H1 (cell line): Measurements from ENCODE around the gene R3HCC1L. TPM values are rescaled to one million over a fixed set of nuclear protein-coding genes. Genes with fewer than 3 reads are reported as not detected.

Experiments used
- CTCF ChIA-PET: fragments of 300-600 bp; sonication (Branson Sonifier 250); formaldehyde crosslinking; loops from one replicate; lab custom pipeline; 2021; ENCODE audit not compliant: partially characterized antibody; lab: Charles Lee
- POLR2A ChIA-PET: fragments of 300-600 bp; sonication (Branson Sonifier 250); formaldehyde crosslinking; loops from one replicate; lab custom pipeline; 2021; ENCODE audit warnings: inconsistent platforms; ENCODE audit not compliant: partially characterized antibody; lab: Charles Lee
- DNase-seq, 2 experiments: peaks; one replicate each; pipeline versions ENCODE4 v3.0.0 to v3.0.0-alpha.2; 2010 to 2022; ENCODE audit warnings: low spot score in 2 of 2, low read depth in 1 of 2, mixed read lengths in 1 of 2
- FAIRE-seq: peaks from 2 replicates; lab custom pipeline; 2011; peaks lifted over from hg19 to GRCh38; lab: Jason Lieb, UNC
- H2AFZ ChIP-seq: 2 replicates; pipeline ENCODE4 v1.8.1; 2012; ENCODE audit warnings: low read length, inconsistent platforms
- H2AK5ac ChIP-seq: 2 replicates; pipeline ENCODE4 v1.6.1; 2013; ENCODE audit warnings: low read depth, low read length
- H2BK120ac ChIP-seq: replicated peaks from 2 replicates; pipeline ENCODE3; 2013; ENCODE audit warnings: low read depth, low read length, inconsistent platforms
- H2BK12ac ChIP-seq: 2 replicates; pipeline ENCODE4 v1.6.1; 2013; ENCODE audit warnings: low read depth, low read length
- H2BK15ac ChIP-seq: 2 replicates; pipeline ENCODE4 v1.6.1; 2013; ENCODE audit warnings: low read length
- H2BK20ac ChIP-seq: 2 replicates; pipeline ENCODE4 v1.6.1; 2013; ENCODE audit warnings: low read length
- H2BK5ac ChIP-seq: 2 replicates; pipeline ENCODE4 v1.6.1; 2013; ENCODE audit warnings: low read depth, low read length
- H3K14ac ChIP-seq: 2 replicates; pipeline ENCODE4 v1.6.1; 2013; ENCODE audit warnings: inconsistent platforms; ENCODE audit not compliant: insufficient read length
- H3K18ac ChIP-seq: 2 replicates; pipeline ENCODE4 v1.6.1; 2013; ENCODE audit warnings: low read length; ENCODE audit errors: extremely low read depth
- H3K23ac ChIP-seq: 2 replicates; pipeline ENCODE4 v1.6.1; 2013; ENCODE audit warnings: inconsistent platforms; ENCODE audit not compliant: insufficient read length
- H3K23me2 ChIP-seq: 2 replicates; pipeline ENCODE4 v1.6.1; 2013; ENCODE audit warnings: low read depth, low read length
- H3K27ac ChIP-seq: 2 replicates; pipeline ENCODE4 v1.6.1; 2011; ENCODE audit warnings: low read depth, low read length, inconsistent platforms
- H3K27me3 ChIP-seq, 4 experiments: replicated peaks in 1 of 4; 1 replicate in 1 of 4; 2 replicates in 3 of 4; pipeline versions ENCODE4 v1.6.1 to v1.8.1; 2011 to 2013; ENCODE audit warnings: low read length in 3 of 4, mild to moderate bottlenecking in 3 of 4, inconsistent platforms in 2 of 4, mixed read lengths in 2 of 4, moderate library complexity in 1 of 4; ENCODE audit not compliant: control insufficient read depth in 3 of 4, insufficient read depth in 3 of 4; ENCODE audit errors: extremely low read depth in 1 of 4
- H3K36me3 ChIP-seq, 4 experiments: 2 replicates each; pipeline versions ENCODE4 v1.6.1 to v1.8.1; 2011 to 2013; ENCODE audit warnings: mild to moderate bottlenecking in 4 of 4, low read length in 3 of 4, moderate library complexity in 2 of 4, control low read depth in 1 of 4, inconsistent platforms in 1 of 4; ENCODE audit not compliant: insufficient read depth in 4 of 4, control insufficient read depth in 2 of 4
- H3K4ac ChIP-seq: replicated peaks from 2 replicates; pipeline ENCODE3; 2013; ENCODE audit warnings: low read length, low read depth, mixed read lengths, inconsistent platforms; ENCODE audit not compliant: insufficient read length
- H3K4me1 ChIP-seq, 4 experiments: replicated peaks in 1 of 4; 1 replicate in 1 of 4; 2 replicates in 3 of 4; pipeline versions ENCODE4 v1.6.1 to v1.8.1; 2011 to 2013; ENCODE audit warnings: low read length in 3 of 4, inconsistent platforms in 2 of 4, mixed read lengths in 1 of 4; ENCODE audit not compliant: insufficient read depth in 4 of 4, control insufficient read depth in 3 of 4
- H3K4me2 ChIP-seq, 2 experiments: 2 replicates each; pipeline versions ENCODE4 v1.6.1 to v1.8.1; 2011 to 2013; ENCODE audit warnings: low read depth in 2 of 2, low read length in 2 of 2, control low read depth in 1 of 2, inconsistent platforms in 1 of 2, mild to moderate bottlenecking in 1 of 2; ENCODE audit not compliant: insufficient read depth in 1 of 2
- H3K4me3 ChIP-seq, 4 experiments: fragments of 200-600, 300-600 bp in 1 of 4; sonication (generic), shearing (Covaris generic), sonication (Bioruptor Twin) in 1 of 4; 2 replicates each; pipeline versions ENCODE4 v1.5.1 to v1.8.1; 2011 to 2016; ENCODE audit warnings: low read length in 4 of 4, low read depth in 3 of 4, control low read depth in 2 of 4, inconsistent platforms in 2 of 4, mild to moderate bottlenecking in 2 of 4, mixed read lengths in 1 of 4, moderate library complexity in 1 of 4; ENCODE audit not compliant: insufficient read depth in 2 of 4; ENCODE audit errors: extremely low read depth in 1 of 4
- H3K56ac ChIP-seq: replicated peaks from 2 replicates; pipeline ENCODE3; 2013; ENCODE audit warnings: low read depth, mild to moderate bottlenecking, mixed read lengths, low read length, inconsistent platforms; ENCODE audit not compliant: insufficient read length
- H3K79me1 ChIP-seq: 2 replicates; pipeline ENCODE4 v1.6.1; 2013; ENCODE audit warnings: low read depth, low read length, control low read depth
- H3K79me2 ChIP-seq, 2 experiments: 2 replicates each; pipeline versions ENCODE4 v1.6.1 to v1.8.1; 2012 to 2013; ENCODE audit warnings: low read length in 2 of 2, mild to moderate bottlenecking in 2 of 2, inconsistent platforms in 1 of 2; ENCODE audit not compliant: insufficient read depth in 2 of 2, control insufficient read depth in 1 of 2
- H3K9ac ChIP-seq, 4 experiments: replicated peaks in 1 of 4; 1 replicate in 1 of 4; 2 replicates in 3 of 4; pipeline versions ENCODE4 v1.6.1 to v1.8.1; 2011 to 2013; ENCODE audit warnings: low read depth in 3 of 4, low read length in 3 of 4, control low read depth in 2 of 4, mild to moderate bottlenecking in 2 of 4, moderate library complexity in 2 of 4, inconsistent platforms in 1 of 4; ENCODE audit errors: extremely low read depth in 1 of 4
- H3K9me3 ChIP-seq, 2 experiments: 2 replicates each; pipeline versions ENCODE4 v1.6.1 to v1.8.1; 2012 to 2013; ENCODE audit warnings: mild to moderate bottlenecking in 2 of 2, moderate library complexity in 2 of 2, control low read depth in 1 of 2, inconsistent platforms in 1 of 2, low read depth in 1 of 2, low read length in 1 of 2, mixed read lengths in 1 of 2; ENCODE audit not compliant: insufficient read depth in 2 of 2
- H4K20me1 ChIP-seq, 2 experiments: replicated peaks in 1 of 2; 2 replicates each; pipeline versions ENCODE3 to v1.8.1; 2011 to 2013; ENCODE audit warnings: inconsistent platforms in 2 of 2, low read length in 2 of 2, mild to moderate bottlenecking in 1 of 2; ENCODE audit not compliant: insufficient read depth in 2 of 2, control insufficient read depth in 1 of 2
- H4K5ac ChIP-seq: 2 replicates; pipeline ENCODE4 v1.6.1; 2013; ENCODE audit warnings: low read length, low read depth, mixed read lengths, inconsistent platforms; ENCODE audit not compliant: insufficient read length
- H4K8ac ChIP-seq: 2 replicates; pipeline ENCODE4 v1.8.0; 2013; ENCODE audit warnings: mild to moderate bottlenecking, moderate library complexity, low read length, inconsistent platforms; ENCODE audit not compliant: insufficient read depth; ENCODE audit errors: extremely low read depth
- H4K91ac ChIP-seq: replicated peaks from 2 replicates; pipeline ENCODE3; 2013; ENCODE audit warnings: low read length, mixed read lengths, inconsistent platforms; ENCODE audit not compliant: insufficient read length
- ASH2L ChIP-seq: fragments of 200-600, 300-600 bp; sonication (generic); IDR thresholded peaks from one replicate; pipeline ENCODE4 v1.7.1; 2017; ENCODE audit warnings: low read length
- CBX8 ChIP-seq: fragments of 300-800, 300-1000 bp; sonication (generic); IDR thresholded peaks from 2 replicates; pipeline ENCODE4 v1.7.1; 2016; ENCODE audit warnings: low read depth, low read length, borderline replicate concordance
- CHD1 ChIP-seq: IDR thresholded peaks from 2 replicates; pipeline ENCODE4 v1.6.1; 2012; ENCODE audit warnings: low read depth, low read length, improper control_type of control experiment
- CTCF ChIP-seq, 3 experiments: IDR thresholded peaks; 1 replicate in 2 of 3; 2 replicates in 1 of 3; pipeline versions ENCODE4 v1.5.1 to v1.6.1; 2011; ENCODE audit warnings: low read length in 3 of 3, mild to moderate bottlenecking in 3 of 3, inconsistent platforms in 2 of 3, low read depth in 1 of 3, moderate library complexity in 1 of 3; ENCODE audit not compliant: insufficient read depth in 1 of 3; ENCODE audit errors: control extremely low read depth in 1 of 3
- KDM5A ChIP-seq: fragments of 200-600 bp; IDR thresholded peaks from 2 replicates; pipeline ENCODE4 v1.7.1; 2012; ENCODE audit warnings: mild to moderate bottlenecking, low read length, inconsistent platforms, mixed read lengths
- RAD21 ChIP-seq, 2 experiments: IDR thresholded peaks in 1 of 2; conservative IDR thresholded peaks in 1 of 2; 2 replicates each; pipeline ENCODE4 v1.6.1; 2011; ENCODE audit warnings: low read depth in 2 of 2, low read length in 2 of 2, improper control_type of control experiment in 1 of 2, inconsistent platforms in 1 of 2, mild to moderate bottlenecking in 1 of 2, moderate library complexity in 1 of 2
- SIN3A ChIP-seq, 2 experiments: IDR thresholded peaks in 1 of 2; conservative IDR thresholded peaks in 1 of 2; 2 replicates each; pipeline ENCODE4 v1.6.1; 2011 to 2012; ENCODE audit warnings: low read length in 2 of 2, improper control_type of control experiment in 1 of 2, low read depth in 1 of 2, mild to moderate bottlenecking in 1 of 2
- SIX5 ChIP-seq: IDR thresholded peaks from 2 replicates; pipeline ENCODE4 v1.6.1; 2011; ENCODE audit warnings: mild to moderate bottlenecking, low read depth, low read length
- TEAD4 ChIP-seq: IDR thresholded peaks from 2 replicates; pipeline ENCODE4 v1.6.1; 2012; ENCODE audit warnings: low read depth, low read length, inconsistent platforms, mixed read lengths
- YY1 ChIP-seq: IDR thresholded peaks from 2 replicates; pipeline ENCODE4 v1.6.1; 2011; ENCODE audit warnings: low read depth, mild to moderate bottlenecking, low read length
- WGBS, 2 experiments: shearing (Covaris generic) in 1 of 2; methylation state at CpG; one replicate each; pipeline versions ENCODE4 v1.1.6 to v1.1.7; 2013 to 2015; ENCODE audit warnings: low lambda C conversion rate in 2 of 2, mixed read lengths in 2 of 2, inconsistent platforms in 1 of 2, low coverage in 1 of 2, missing lambda C conversion rate in 1 of 2; ENCODE audit not compliant: insufficient replicate concordance in 2 of 2, insufficient coverage in 1 of 2, insufficient read length in 1 of 2; ENCODE audit errors: extremely low coverage in 1 of 2, missing lambda C conversion rate in 1 of 2; 5-methylcytosine and 5-hydroxymethylcytosine counted together
- polyA plus RNA-seq, 7 experiments: library from polyadenylated mRNA; depleted of rRNA in 3 of 7; stranded (reverse) in 5 of 7; unstranded in 2 of 7; fragments of >200 nt in 5 of 7; fragments of 200-250 nt in 2 of 7; gene quantifications; 1 replicate in 5 of 7; 2 replicates in 1 of 7; 4 replicates in 1 of 7; pipeline versions ENCODE4 v1.2.1 to v1.2.3, GENCODE V29; 2011 to 2013; ENCODE audit warnings: missing spikeins in 2 of 7, mixed read lengths in 2 of 7
- total RNA-seq: library from RNA; stranded (reverse); fragmentation: NEBNext Ultra II Directional; extraction: Animal tissue kit (Norgen Biotek cat#: 25700); gene quantifications from 2 replicates; pipeline ENCODE4 v1.2.1, GENCODE V29; 2021
- TF ChIP-seq, protein P1 (sequence below): IDR thresholded peaks from 2 replicates; pipeline ENCODE4 v1.6.1; 2012; ENCODE audit warnings: inconsistent platforms

The R3HCC1L gene
- total and polyA plus RNA-seq, 2 of the 8 experiments (the other 6 are each of a cell fraction or from before 2014, with no cell fraction given): 6.9 to 13.9 TPM

- Histone ChIP-seq H3K4me2 (no peak overlapping the region), H3K4ac (no peak overlapping the region), H2BK5ac (peak overlapping the region; percentile 35; the same call in 1 of the 2 replicates), H3K27ac (no peak overlapping the region), H4K20me1 (peaks cover 0 to 2% of the 10 kb centered on the region in 2 experiments), H3K4me1 (no peaks in the 10 kb centered on the region; a peak in 1 of 7 replicates), H3K23ac (no peak overlapping the region), H3K56ac (no peak overlapping the region), H4K91ac (no peak overlapping the region), H2BK120ac (no peak overlapping the region), H3K23me2 (no peaks in the 10 kb centered on the region), H2BK15ac (no peak overlapping the region), H4K5ac (no peak overlapping the region), H3K79me2 (no peaks in the 10 kb centered on the region), H2BK12ac (no peak overlapping the region), H4K8ac (no peak overlapping the region; the same call in 1 of the 2 replicates), H3K14ac (no peak overlapping the region), H2AFZ (no peak overlapping the region), H3K27me3 (no peaks in the 10 kb centered on the region), H2BK20ac (no peak overlapping the region), H3K9me3 (no peaks in the 10 kb centered on the region), H3K18ac (no peak overlapping the region), H3K9ac (no peak overlapping the region), H3K79me1 (no peaks in the 10 kb centered on the region), H3K36me3 (no peaks in the 10 kb centered on the region), H2AK5ac (no peak overlapping the region), H3K4me3 (no peak overlapping the region)
- no peak for DNase-seq
- ChIA-PET CTCF (interaction anchor here (0.5 to 8.3 kb wide), 6 partner anchors 10 to 216 kb away, joined by 4 to 117 read pairs (median 13); no protein-coding TSS in a partner anchor), POLR2A (no interaction called here)
- FAIRE-seq: no peak
- 93% methylated on average over 13 of the region's 14 CpGs; no CpG with 5 or more reads in 1 of the 2 experiments for WGBS, 2 experiments
- TF ChIP-seq SIN3A (conservative IDR thresholded peaks at IDR 0.05 in 1 of 2, IDR thresholded peaks at IDR 0.05 in 1 of 2; ENCODE audit: low read depth in 1 of 2, low read length in 2 of 2): no peak
- no peak for TF ChIP-seq CTCF (IDR thresholded peaks at IDR 0.05; ENCODE audit: control extremely low read depth in 1 of 3, insufficient read depth in 1 of 3, low read depth in 1 of 3, low read length in 3 of 3)
- no peak for TF ChIP-seq CHD1
- TF ChIP-seq, protein P1, sequence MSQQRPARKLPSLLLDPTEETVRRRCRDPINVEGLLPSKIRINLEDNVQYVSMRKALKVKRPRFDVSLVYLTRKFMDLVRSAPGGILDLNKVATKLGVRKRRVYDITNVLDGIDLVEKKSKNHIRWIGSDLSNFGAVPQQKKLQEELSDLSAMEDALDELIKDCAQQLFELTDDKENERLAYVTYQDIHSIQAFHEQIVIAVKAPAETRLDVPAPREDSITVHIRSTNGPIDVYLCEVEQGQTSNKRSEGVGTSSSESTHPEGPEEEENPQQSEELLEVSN: no peak
- TF ChIP-seq KDM5A: no peak
- no peak for TF ChIP-seq YY1
- TF ChIP-seq ASH2L: no peak
- no peak for TF ChIP-seq TEAD4
- no peak for TF ChIP-seq RAD21 (IDR thresholded peaks at IDR 0.05 in 1 of 2, conservative IDR thresholded peaks at IDR 0.05 in 1 of 2; ENCODE audit: low read depth in 2 of 2, low read length in 2 of 2)
- TF ChIP-seq SIX5: no peak
- TF ChIP-seq CBX8: no peak
Measured at GRCh38 chr10:98260752-98261151, 126.3 kb downstream of the R3HCC1L start.
